ENCODE data around the gene COL5A2.

The COL5A2 gene

GRCh38 chr2:189050165-189050712 is 129.3 kb downstream of the COL5A2 start:
- DNase-seq (ENCODE audit: low read depth in 2 of 2) = no peak

- no peak for DNase-seq (ENCODE audit: low read depth in 2 of 2)
These were observed 129.8 kb downstream of the COL5A2 start for GRCh38 chr2:189049709-189050164.

- no peak for DNase-seq (ENCODE audit: low read depth in 2 of 2)
These were observed 131.4 kb downstream of the COL5A2 start for GRCh38 chr2:189048189-189048588.

GRCh38 chr2:189047171-189047888 is 132.2 kb downstream of the COL5A2 start:
- DNase-seq (ENCODE audit: low read depth in 2 of 2) = no peak

- no peak for DNase-seq (ENCODE audit: low read depth in 2 of 2)
These were observed 133.2 kb downstream of the COL5A2 start for GRCh38 chr2:189046320-189046719.

- DNase-seq (ENCODE audit: low read depth in 2 of 2) = no peak
These were observed 133.7 kb downstream of the COL5A2 start for GRCh38 chr2:189045836-189046235.

GRCh38 chr2:189037518-189037917 is 142.0 kb downstream of the COL5A2 start:
- no peak for DNase-seq (ENCODE audit: low read depth in 2 of 2)

DNA sequence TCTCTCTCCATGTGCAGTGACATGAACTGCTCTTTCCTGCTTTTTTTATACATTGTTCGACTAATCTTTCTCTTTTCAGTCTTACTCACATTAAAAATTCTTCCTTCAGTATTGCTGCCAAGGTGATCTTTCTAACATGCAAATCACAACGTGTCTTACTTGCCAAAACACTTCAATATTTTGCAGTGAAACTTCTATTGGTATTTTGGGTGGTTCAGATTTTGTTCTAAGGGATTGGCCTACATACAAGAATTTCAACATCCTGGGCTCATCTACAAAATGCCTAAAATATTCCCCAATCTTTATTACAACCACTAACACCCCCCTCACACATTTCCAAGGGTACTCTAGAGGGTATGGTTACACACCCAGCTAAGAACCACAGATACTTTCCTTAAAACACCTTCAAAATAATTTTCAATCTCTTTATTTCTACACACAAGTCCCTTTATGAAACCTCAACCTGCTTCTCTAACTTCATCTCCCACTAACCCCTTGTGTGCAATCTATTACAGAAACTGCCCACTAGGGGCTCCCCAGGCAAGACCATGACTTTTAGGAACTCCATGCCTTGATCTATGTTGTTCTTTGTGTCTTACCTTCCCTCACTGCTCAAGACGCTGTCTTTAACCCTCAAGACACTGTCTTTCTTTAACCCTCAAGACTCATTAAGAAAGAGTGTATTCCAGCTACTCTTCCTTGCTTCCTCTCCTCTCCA is 154.5 kb downstream of the COL5A2 start:
- no peak for DNase-seq (ENCODE audit: low read depth in 2 of 2)

DNA sequence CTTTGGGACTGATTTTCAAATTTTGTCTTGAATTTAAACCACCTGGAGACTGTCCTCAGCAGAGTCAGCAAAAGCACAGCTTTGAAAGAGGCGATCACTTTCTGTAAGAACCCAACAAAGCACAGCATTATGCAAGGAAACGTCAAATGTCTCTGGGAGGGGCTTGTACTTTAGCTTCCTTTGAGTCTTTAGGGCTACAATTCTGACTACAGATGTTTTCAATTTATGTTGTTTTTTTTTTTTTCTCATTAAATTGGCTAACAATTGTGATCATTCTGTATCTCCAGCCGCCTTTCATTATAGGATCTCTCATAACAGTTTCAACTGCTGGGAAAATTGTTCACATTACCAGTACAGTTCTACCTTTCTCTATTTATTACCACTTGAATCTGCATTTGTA is 157.1 kb downstream of the COL5A2 start:
- no peak for DNase-seq (ENCODE audit: low read depth in 2 of 2)

GRCh38 chr2:189022053-189022481 is 157.5 kb downstream of the COL5A2 start:
- DNase-seq (ENCODE audit: low read depth in 2 of 2) = no peak

GRCh38 chr2:189020179-189020578 is 159.4 kb downstream of the COL5A2 start:
- no peak for DNase-seq (ENCODE audit: low read depth in 2 of 2)

- DNase-seq (ENCODE audit: low read depth in 2 of 2) = no peak
These were observed 160.9 kb downstream of the COL5A2 start for GRCh38 chr2:189018631-189019030.

DNA sequence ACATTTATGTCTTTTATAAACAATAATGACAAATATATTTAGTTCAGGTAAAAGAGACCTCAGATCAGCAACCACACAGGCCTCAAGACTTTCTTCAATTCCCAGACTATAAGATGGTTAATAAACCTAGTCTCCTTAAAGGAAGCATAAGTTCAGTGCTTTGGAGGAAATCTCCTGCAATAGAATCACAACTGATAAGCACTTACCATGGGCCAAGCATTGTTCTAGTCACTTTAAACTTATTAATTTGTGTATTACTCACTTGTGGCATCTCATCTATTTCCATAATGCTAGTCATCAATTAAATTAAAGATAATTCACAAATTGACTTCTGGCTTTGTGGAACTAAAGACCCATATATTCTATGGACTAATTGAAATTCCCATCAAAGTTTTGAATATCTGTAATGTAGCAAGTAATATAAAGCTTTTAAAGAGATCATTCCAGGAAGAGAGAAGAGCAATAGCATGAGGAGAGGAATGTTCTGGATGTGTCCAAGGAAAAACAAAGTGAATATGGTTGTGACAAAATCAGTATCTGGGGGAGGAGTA is 163.2 kb downstream of the COL5A2 start:
- no peak for DNase-seq (ENCODE audit: low read depth in 2 of 2)

- DNase-seq (ENCODE audit: low read depth in 2 of 2) = no peak
These were observed 164.2 kb downstream of the COL5A2 start for GRCh38 chr2:189015359-189015758.

GRCh38 chr2:189014449-189015138 is 165.0 kb downstream of the COL5A2 start:
- no peak for DNase-seq (ENCODE audit: low read depth in 2 of 2)

GRCh38 chr2:189013671-189014448 is 165.7 kb downstream of the COL5A2 start:
- no peak for DNase-seq (ENCODE audit: low read depth in 2 of 2)

GRCh38 chr2:189013031-189013430 is 166.5 kb downstream of the COL5A2 start:
- DNase-seq (ENCODE audit: low read depth in 2 of 2) = no peak

DNA sequence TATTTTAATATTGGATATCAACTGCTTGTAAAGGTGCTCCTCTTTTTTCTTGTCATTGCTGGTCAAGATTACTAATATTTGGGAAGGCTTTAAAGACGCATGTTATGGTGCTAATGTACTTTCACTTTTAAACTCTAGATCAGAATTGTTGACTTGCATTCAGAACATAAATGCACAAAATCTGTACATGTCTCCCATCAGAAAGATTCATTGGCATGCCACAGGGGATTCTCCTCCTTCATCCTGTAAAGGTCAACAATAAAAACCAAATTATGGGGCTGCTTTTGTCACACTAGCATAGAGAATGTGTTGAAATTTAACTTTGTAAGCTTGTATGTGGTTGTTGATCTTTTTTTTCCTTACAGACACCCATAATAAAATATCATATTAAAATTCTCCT is 167.2 kb downstream of the COL5A2 start:
- DNase-seq (ENCODE audit: low read depth in 2 of 2) = no peak

DNA sequence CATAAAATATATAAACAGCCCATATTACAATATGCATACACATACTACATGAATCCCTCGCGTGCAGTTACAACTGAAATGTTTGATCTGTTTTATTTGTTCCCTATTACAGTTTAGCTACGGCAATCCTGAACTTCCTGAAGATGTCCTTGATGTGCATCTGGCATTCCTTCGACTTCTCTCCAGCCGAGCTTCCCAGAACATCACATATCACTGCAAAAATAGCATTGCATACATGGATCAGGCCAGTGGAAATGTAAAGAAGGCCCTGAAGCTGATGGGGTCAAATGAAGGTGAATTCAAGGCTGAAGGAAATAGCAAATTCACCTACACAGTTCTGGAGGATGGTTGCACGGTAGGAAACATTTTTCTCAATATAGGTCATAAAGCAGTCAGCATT is 169.0 kb downstream of the COL5A2 start:
- no peak for DNase-seq (ENCODE audit: low read depth in 2 of 2)

DNA sequence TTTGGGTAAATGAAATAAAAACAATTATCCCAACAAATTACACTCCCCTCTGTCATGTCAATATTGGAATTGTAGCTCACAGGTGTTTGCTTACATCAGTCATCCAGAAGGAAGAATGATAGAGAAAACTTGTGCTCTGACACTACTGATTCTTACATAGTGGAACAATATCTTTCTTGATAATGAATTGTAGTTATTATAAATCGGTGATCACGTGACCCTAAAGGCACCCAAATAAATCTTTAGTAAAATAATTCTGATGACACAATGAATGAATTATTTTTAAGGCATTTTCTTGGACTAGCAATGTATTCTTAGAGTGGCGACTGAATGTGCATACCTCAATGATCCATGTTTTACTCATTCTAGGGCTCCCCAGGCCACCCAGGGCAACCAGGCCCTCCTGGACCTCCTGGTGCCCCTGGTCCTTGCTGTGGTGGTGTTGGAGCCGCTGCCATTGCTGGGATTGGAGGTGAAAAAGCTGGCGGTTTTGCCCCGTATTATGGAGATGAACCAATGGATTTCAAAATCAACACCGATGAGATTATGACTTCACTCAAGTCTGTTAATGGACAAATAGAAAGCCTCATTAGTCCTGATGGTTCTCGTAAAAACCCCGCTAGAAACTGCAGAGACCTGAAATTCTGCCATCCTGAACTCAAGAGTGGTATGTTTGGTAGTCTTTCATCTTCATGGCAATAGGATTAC is 170.9 kb downstream of the COL5A2 start:
- DNase-seq (ENCODE audit: low read depth in 2 of 2) = no peak

- DNase-seq (ENCODE audit: low read depth in 2 of 2) = no peak
These were observed 177.5 kb downstream of the COL5A2 start for GRCh38 chr2:189002079-189002478.
